Testis (tissue), 3 donors: Measurements from ENCODE around the gene RBM22. TPM values are rescaled to one million over a fixed set of nuclear protein-coding genes. Genes with fewer than 3 reads are reported as not detected.

Experiments
- DNase-seq: peaks from one replicate; pipeline ENCODE4 v3.0.0-alpha.2; 2019
- H3K27ac ChIP-seq, 2 donors: fragments of 200-600 bp; sonication (generic); one replicate each; pipeline ENCODE4 v1.5.1; 2019
- H3K27me3 ChIP-seq: fragments of 200-600 bp; sonication (generic); one replicate; pipeline ENCODE4 v1.5.1; 2019
- H3K36me3 ChIP-seq: fragments of 200-600 bp; sonication (generic); one replicate; pipeline ENCODE4 v1.5.1; 2017; ENCODE audit warnings: low read depth; ENCODE audit errors: missing control alignments
- H3K4me1 ChIP-seq: fragments of 200-600 bp; sonication (generic); one replicate; pipeline ENCODE4 v1.5.1; 2019
- H3K4me3 ChIP-seq, 2 donors: fragments of 200-600 bp; sonication (generic); one replicate each; pipeline ENCODE4 v1.5.1; 2017 to 2019
- H3K9me3 ChIP-seq: fragments of 200-600 bp; sonication (generic); one replicate; pipeline ENCODE4 v1.5.1; 2017
- CTCF ChIP-seq, 3 experiments: fragments of 450-650 bp in 2 of 3; fragments of 200-600 bp in 1 of 3; sonication (generic) in 1 of 3; IDR thresholded peaks; one replicate each; pipeline ENCODE4 v1.5.1; 2016 to 2019; ENCODE audit warnings: antibody characterized with exemption in 3 of 3, mild to moderate bottlenecking in 2 of 3, moderate library complexity in 1 of 3
- POLR2A ChIP-seq: fragments of 450-650 bp; IDR thresholded peaks from one replicate; pipeline ENCODE4 v1.6.1; 2017; ENCODE audit warnings: antibody characterized with exemption, mild to moderate bottlenecking, moderate library complexity
- WGBS, 2 donors: methylation state at CpG; one replicate each; pipeline ENCODE4 v1.1.5; 2018; 5-methylcytosine and 5-hydroxymethylcytosine counted together
- intact Hi-C: fragments of 100-400 bp; cut with DNase I; formaldehyde crosslinking; loops from one replicate; pipeline ENCODE4 v1.15.1; 2023; ENCODE audit warnings: low total_unique reads
- polyA plus RNA-seq: library from polyadenylated mRNA; stranded (reverse); fragments of 350-450 nt; fragmentation: Illumina TruSeq; extraction: RNeasy Lipid Tissue Mini Kit (QIAGEN cat#74804); gene quantifications from one replicate; pipeline ENCODE4 v1.2.3, GENCODE V29; 2014; ENCODE audit warnings: low read depth, low replicate concordance; ENCODE audit not compliant: insufficient read depth
- total RNA-seq, 2 donors: library from RNA; depleted of rRNA; stranded (reverse); fragments of >200 nt; gene quantifications; one replicate each; pipeline ENCODE4 v1.2.3, GENCODE V29; 2016

RBM22 gene
- total and polyA plus RNA-seq, 3 donors from 2014 or later = 37.7 to 40.1 (median 38.5) TPM

- peak overlapping the region in 1 of 2 donors; percentile 67 for H3K4me3 ChIP-seq
- H3K27me3 ChIP-seq = no peaks in the 10 kb centered on the region
- intact Hi-C loops = no loop called here
These were observed 29.9 kb downstream of the RBM22 start for GRCh38 chr5:150670948-150671310.

GRCh38 chr5:150670275-150670947, 30.5 kb downstream of the RBM22 start:
- 55 to 78% methylated on average over 5 to 14 of the region's 14 CpGs for WGBS, 2 donors
- Histone ChIP-seq H3K27ac (no peak overlapping the region), H3K27me3 (no peaks in the 10 kb centered on the region), H3K36me3 (no peaks in the 10 kb centered on the region), H3K9me3 (no peaks in the 10 kb centered on the region), H3K4me3 (no peak overlapping the region), H3K4me1 (peaks cover 28% of the 10 kb centered on the region)
- TF ChIP-seq CTCF (IDR thresholded peaks at IDR 0.05) = no peak
- no peak for TF ChIP-seq POLR2A
- no peak for DNase-seq
- intact Hi-C loops = no loop called here

More at GRCh38 chr5:150670948-150671310, 29.9 kb downstream of the RBM22 start:
- no peak for TF ChIP-seq CTCF (IDR thresholded peaks at IDR 0.05)
- no peak for TF ChIP-seq POLR2A
- WGBS, 2 donors = 34 to 37% methylated on average over 2 of the region's 2 CpGs
- no peaks in the 10 kb centered on the region for H3K9me3 ChIP-seq
- peaks cover 30% of the 10 kb centered on the region for H3K4me1 ChIP-seq
- peak overlapping the region in 1 of 2 donors; percentile 79 for H3K27ac ChIP-seq
- no peak for DNase-seq
- no peaks in the 10 kb centered on the region for H3K36me3 ChIP-seq

- intact Hi-C loops = no loop called here
- Histone ChIP-seq H3K4me3 (no peak overlapping the region), H3K27ac (no peak overlapping the region), H3K4me1 (peaks cover 12% of the 10 kb centered on the region), H3K9me3 (no peaks in the 10 kb centered on the region), H3K27me3 (no peaks in the 10 kb centered on the region), H3K36me3 (no peaks in the 10 kb centered on the region)
- no peak for DNase-seq
- TF ChIP-seq POLR2A = no peak
- TF ChIP-seq CTCF (IDR thresholded peaks at IDR 0.05) = no peak
- WGBS, 2 donors = 71 to 88% methylated on average over 12 of the region's 12 CpGs
These were observed 35.8 kb downstream of the RBM22 start for GRCh38 chr5:150665044-150665443.

GRCh38 chr5:150663936-150664335, 36.9 kb downstream of the RBM22 start:
- peaks cover 19% of the 10 kb centered on the region for H3K4me1 ChIP-seq
- no peak overlapping the region for H3K4me3 ChIP-seq
- H3K27me3 ChIP-seq = no peaks in the 10 kb centered on the region
- H3K9me3 ChIP-seq = no peaks in the 10 kb centered on the region
- intact Hi-C loops = no loop called here
- TF ChIP-seq CTCF (IDR thresholded peaks at IDR 0.05) = no peak
- no peak for TF ChIP-seq POLR2A
- no peak overlapping the region for H3K27ac ChIP-seq
- no peak for DNase-seq
- H3K36me3 ChIP-seq = no peaks in the 10 kb centered on the region
- WGBS, 2 donors = 84 to 85% methylated on average over 3 of the region's 3 CpGs
